CD14-positive monocyte (primary cell): ENCODE measurements around the gene POLR1B. TPM values are rescaled to one million over a fixed set of nuclear protein-coding genes. Genes with fewer than 3 reads are reported as not detected.
A peak's percentile ranks its signal among the peaks of the same experiment; 100 is the strongest.

Experiments
- DNase-seq, 3 donors: peaks; one replicate each; pipeline ENCODE4 v3.0.0-alpha.2; 2011 to 2022
- H2AFZ ChIP-seq: 2 replicates; pipeline ENCODE4 v1.6.0; 2012; ENCODE audit warnings: mild to moderate bottlenecking, low read depth, low read length, inconsistent platforms; ENCODE audit not compliant: insufficient read depth, poor library complexity, severe bottlenecking
- H3K27ac ChIP-seq, 2 donors: 1 replicate in 1 of 2; 2 replicates in 1 of 2; pipeline ENCODE4 v1.5.1; 2012 to 2013; ENCODE audit warnings: low read length in 2 of 2, control low read depth in 1 of 2, inconsistent platforms in 1 of 2, low read depth in 1 of 2, mild to moderate bottlenecking in 1 of 2
- H3K27me3 ChIP-seq, 2 donors: one replicate each; pipeline versions ENCODE4 v1.6.0 to v1.6.1; 2011 to 2013; ENCODE audit warnings: low read length in 2 of 2; ENCODE audit not compliant: control insufficient read depth in 2 of 2, insufficient read depth in 2 of 2
- H3K36me3 ChIP-seq, 2 donors: replicated peaks in 1 of 2; 1 replicate in 1 of 2; 2 replicates in 1 of 2; pipeline versions ENCODE4 v1.5.1 to v1.6.1; 2012 to 2013; ENCODE audit warnings: low read length in 2 of 2, control low read depth in 1 of 2, inconsistent platforms in 1 of 2, mild to moderate bottlenecking in 1 of 2; ENCODE audit not compliant: insufficient read depth in 2 of 2, control insufficient read depth in 1 of 2
- H3K4me1 ChIP-seq, 2 donors: 1 replicate in 1 of 2; 2 replicates in 1 of 2; pipeline versions ENCODE4 v1.5.1 to v1.6.1; 2012 to 2013; ENCODE audit warnings: low read length in 2 of 2, control low read depth in 1 of 2, inconsistent platforms in 1 of 2, mild to moderate bottlenecking in 1 of 2, moderate library complexity in 1 of 2; ENCODE audit not compliant: insufficient read depth in 2 of 2, control insufficient read depth in 1 of 2
- H3K4me2 ChIP-seq: replicated peaks from 2 replicates; pipeline ENCODE3; 2012; ENCODE audit warnings: low read length, moderate library complexity, mild to moderate bottlenecking; ENCODE audit not compliant: poor library complexity, severe bottlenecking; ENCODE audit errors: extremely low read depth
- H3K4me3 ChIP-seq, 3 experiments: fragments of 200-600 bp in 1 of 3; sonication (generic) in 1 of 3; replicated peaks in 1 of 3; 1 replicate in 2 of 3; 2 replicates in 1 of 3; pipeline ENCODE4 v1.5.1; 2011 to 2013; ENCODE audit warnings: low read length in 3 of 3, mild to moderate bottlenecking in 3 of 3, control low read depth in 2 of 3, low read depth in 2 of 3, inconsistent platforms in 1 of 3, moderate library complexity in 1 of 3
- H3K79me2 ChIP-seq: 2 replicates; pipeline ENCODE4 v1.6.0; 2012; ENCODE audit warnings: mild to moderate bottlenecking, control low read depth, inconsistent platforms, low read length, moderate library complexity; ENCODE audit not compliant: insufficient read depth
- H3K9ac ChIP-seq: 2 replicates; pipeline ENCODE4 v1.6.0; 2017; ENCODE audit warnings: low read length, mild to moderate bottlenecking; ENCODE audit not compliant: insufficient read depth, poor library complexity, severe bottlenecking
- H3K9me3 ChIP-seq, 2 donors: replicated peaks in 1 of 2; 1 replicate in 1 of 2; 2 replicates in 1 of 2; pipeline versions ENCODE4 v1.5.1 to v1.6.1; 2012 to 2013; ENCODE audit warnings: low read length in 2 of 2, control low read depth in 1 of 2; ENCODE audit not compliant: control insufficient read depth in 1 of 2, insufficient read depth in 1 of 2
- H4K20me1 ChIP-seq: 2 replicates; pipeline ENCODE4 v1.6.0; 2012; ENCODE audit warnings: mild to moderate bottlenecking, low read length, control low read depth, moderate library complexity; ENCODE audit not compliant: insufficient read depth
- H3K27ac Mint-ChIP-seq, 7 donors: one replicate each; pipeline ENCODE4 v1.8.0; 2020; ENCODE audit warnings: mild to moderate bottlenecking in 7 of 7, mixed read lengths in 7 of 7, moderate library complexity in 6 of 7, inconsistent platforms in 2 of 7
- H3K27me3 Mint-ChIP-seq, 3 donors: one replicate each; pipeline ENCODE4 v1.8.0; 2021 to 2022; ENCODE audit warnings: low read depth in 3 of 3, mild to moderate bottlenecking in 3 of 3, mixed read lengths in 3 of 3, moderate library complexity in 3 of 3, inconsistent platforms in 1 of 3
- H3K36me3 Mint-ChIP-seq, 2 donors: one replicate each; pipeline ENCODE4 v1.8.0; 2020; ENCODE audit warnings: mixed read lengths in 2 of 2, inconsistent platforms in 1 of 2, mild to moderate bottlenecking in 1 of 2
- H3K4me1 Mint-ChIP-seq: one replicate; pipeline ENCODE4 v1.8.0; 2020; ENCODE audit warnings: mild to moderate bottlenecking, mixed read lengths
- H3K4me3 Mint-ChIP-seq, 2 donors: one replicate each; pipeline ENCODE4 v1.8.0; 2020; ENCODE audit warnings: mild to moderate bottlenecking in 2 of 2, mixed read lengths in 2 of 2, moderate library complexity in 1 of 2
- H3K9me3 Mint-ChIP-seq, 7 donors: one replicate each; pipeline ENCODE4 v1.8.0; 2020 to 2022; ENCODE audit warnings: mixed read lengths in 7 of 7, mild to moderate bottlenecking in 6 of 7, moderate library complexity in 6 of 7, inconsistent platforms in 2 of 7
- WGBS: methylation state at CpG from one replicate; pipeline ENCODE4 v1.1.5; 2013; ENCODE audit warnings: missing lambda C conversion rate; ENCODE audit not compliant: insufficient coverage; 5-methylcytosine and 5-hydroxymethylcytosine counted together
- intact Hi-C, 2 donors: fragments of 100-400 bp; cut with micrococcal nuclease; formaldehyde crosslinking; loops; one replicate each; pipeline versions ENCODE4 v1.15.0 to v1.15.1; 2023
- polyA plus RNA-seq, 3 donors: library from polyadenylated mRNA; depleted of rRNA in 1 of 3; unstranded in 2 of 3; stranded (reverse) in 1 of 3; fragments of 300-500 nt in 2 of 3; fragments of >200 nt in 1 of 3; fragmentation: Illumina TruSeq in 2 of 3; gene quantifications; 1 replicate in 2 of 3; 2 replicates in 1 of 3; pipeline ENCODE4 v1.2.3, GENCODE V29; 2012 to 2021
- TF ChIP-seq, protein P1 (sequence below): fragments of 200-600 bp; IDR thresholded peaks from one replicate; pipeline ENCODE4 v1.8.0; 2022; ENCODE audit warnings: antibody characterized with exemption, mild to moderate bottlenecking

POLR1B gene
- polyA plus RNA-seq, 3 donors, result 5.2 to 6.3 (median 5.3) TPM

DNA sequence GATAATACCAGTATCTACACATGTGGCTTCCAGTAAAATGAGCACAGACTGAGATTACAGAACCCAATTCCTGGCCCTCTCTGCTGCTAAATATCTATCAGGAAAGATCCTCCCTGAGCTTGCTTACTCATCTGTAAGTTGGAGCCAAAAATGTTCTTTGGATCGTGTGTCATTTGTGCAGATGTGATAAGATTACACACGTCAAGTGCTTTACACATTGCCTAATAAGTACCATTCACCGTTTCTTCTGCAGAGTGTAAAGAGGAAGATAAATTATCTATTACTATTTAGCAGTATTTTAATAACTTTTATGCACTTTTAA is 80.2 kb downstream of the POLR1B start:
- Histone ChIP-seq H4K20me1 (no peaks in the 10 kb centered on the region), H3K4me1 (peaks cover 53 to 67% of the 10 kb centered on the region in 2 donors), H3K27ac (peak overlapping the region in 1 of 2 donors; percentile 59), H3K27me3 (no peaks in the 10 kb centered on the region), H3K9me3 (no peaks in the 10 kb centered on the region), H3K9ac (no peak overlapping the region), H3K4me3 (peak overlapping the region in 1 of 3 experiments; percentile 4), H3K4me2 (no peak overlapping the region), H3K79me2 (no peaks in the 10 kb centered on the region), H3K36me3 (no peaks in the 10 kb centered on the region), H2AFZ (no peak overlapping the region)
- peaks cover 57% of the 10 kb centered on the region for H3K4me1 Mint-ChIP-seq
- no CpG with 5 or more reads among the region's 3 CpGs for WGBS
- intact Hi-C loops, result no loop called here
- peak overlapping the region in 4 of 7 donors; percentile 5 to 48 (median 29) for H3K27ac Mint-ChIP-seq
- TF ChIP-seq, protein P1, sequence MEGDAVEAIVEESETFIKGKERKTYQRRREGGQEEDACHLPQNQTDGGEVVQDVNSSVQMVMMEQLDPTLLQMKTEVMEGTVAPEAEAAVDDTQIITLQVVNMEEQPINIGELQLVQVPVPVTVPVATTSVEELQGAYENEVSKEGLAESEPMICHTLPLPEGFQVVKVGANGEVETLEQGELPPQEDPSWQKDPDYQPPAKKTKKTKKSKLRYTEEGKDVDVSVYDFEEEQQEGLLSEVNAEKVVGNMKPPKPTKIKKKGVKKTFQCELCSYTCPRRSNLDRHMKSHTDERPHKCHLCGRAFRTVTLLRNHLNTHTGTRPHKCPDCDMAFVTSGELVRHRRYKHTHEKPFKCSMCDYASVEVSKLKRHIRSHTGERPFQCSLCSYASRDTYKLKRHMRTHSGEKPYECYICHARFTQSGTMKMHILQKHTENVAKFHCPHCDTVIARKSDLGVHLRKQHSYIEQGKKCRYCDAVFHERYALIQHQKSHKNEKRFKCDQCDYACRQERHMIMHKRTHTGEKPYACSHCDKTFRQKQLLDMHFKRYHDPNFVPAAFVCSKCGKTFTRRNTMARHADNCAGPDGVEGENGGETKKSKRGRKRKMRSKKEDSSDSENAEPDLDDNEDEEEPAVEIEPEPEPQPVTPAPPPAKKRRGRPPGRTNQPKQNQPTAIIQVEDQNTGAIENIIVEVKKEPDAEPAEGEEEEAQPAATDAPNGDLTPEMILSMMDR, result no peak
- H3K9me3 Mint-ChIP-seq, result peaks cover 0 to 2% (median 0%) of the 10 kb centered on the region in 7 donors
- H3K27me3 Mint-ChIP-seq, result no peaks in the 10 kb centered on the region
- DNase-seq, result peak; percentile 58 to 78 (median 75)
- H3K36me3 Mint-ChIP-seq, result no peaks in the 10 kb centered on the region
- H3K4me3 Mint-ChIP-seq, result no peak overlapping the region

DNA sequence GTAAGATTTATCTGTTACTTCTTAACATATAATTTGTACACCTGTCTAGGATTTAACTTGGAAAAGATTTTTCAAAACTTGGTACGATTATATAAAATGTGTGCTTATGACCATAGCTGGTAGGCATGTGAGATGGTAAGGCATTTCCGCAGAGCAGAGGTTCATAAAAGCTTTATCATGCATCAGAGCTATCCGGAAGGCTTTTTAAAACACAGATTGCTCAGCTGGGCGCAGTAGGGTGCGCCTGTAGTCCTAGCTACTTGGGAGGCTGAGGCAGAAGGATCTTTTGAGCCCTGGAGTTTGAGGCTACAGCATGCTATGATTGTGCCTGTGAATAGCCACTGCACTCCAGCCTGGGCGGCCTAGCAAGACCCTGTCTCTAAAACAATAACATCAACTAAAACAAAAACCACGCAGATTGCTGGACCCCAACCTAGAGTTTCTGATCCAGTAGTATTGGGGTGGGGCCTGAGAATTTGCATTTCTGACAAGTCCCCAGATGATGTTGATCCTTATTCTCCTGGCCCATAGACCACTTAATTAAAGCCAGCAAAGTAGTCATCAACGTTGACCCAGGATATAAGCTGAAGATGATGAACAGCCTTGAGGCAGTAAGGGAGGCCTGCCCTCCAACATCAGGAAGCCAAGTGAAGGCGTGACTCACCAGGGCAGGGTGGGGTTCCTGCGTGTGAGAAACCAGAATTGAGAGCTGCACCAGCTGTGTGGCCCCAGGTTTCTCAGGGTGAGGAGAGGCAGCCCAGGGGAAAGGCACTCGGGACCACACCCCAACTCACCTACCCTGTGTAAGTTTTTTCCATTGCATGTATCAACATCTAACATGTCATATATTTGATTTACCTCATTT is 81.9 kb downstream of the POLR1B start:
- H3K4me1 ChIP-seq, result peaks cover 58 to 68% of the 10 kb centered on the region in 2 donors
- peak; percentile 87 to 92 (median 90) for DNase-seq
- Mint-ChIP-seq H3K27me3 (peaks cover 0 to 1% (median 0%) of the 10 kb centered on the region in 3 donors), H3K9me3 (peaks cover 0 to 2% (median 0%) of the 10 kb centered on the region in 7 donors), H3K4me3 (no peak overlapping the region), H3K27ac (peak overlapping the region; percentile 79 to 94 (median 90)), H3K36me3 (no peaks in the 10 kb centered on the region), H3K4me1 (peaks cover 63% of the 10 kb centered on the region)
- TF ChIP-seq, protein P1, result no peak
- 50% methylated on average over 2 of the region's 11 CpGs for WGBS
- no peaks in the 10 kb centered on the region for H3K27me3 ChIP-seq
- H3K79me2 ChIP-seq, result no peaks in the 10 kb centered on the region
- H3K27ac ChIP-seq, result peak overlapping the region; percentile 54 to 89
- no peak overlapping the region for H3K9ac ChIP-seq
- no peaks in the 10 kb centered on the region for H3K36me3 ChIP-seq
- H2AFZ ChIP-seq, result no peak overlapping the region
- intact Hi-C loops, result loop anchor here in 1 of 2 donors (2.0 kb wide), 1 partner anchor 21 kb away; the partner anchor contains the start of gene SLC20A1
- H3K4me2 ChIP-seq, result peak overlapping the region; percentile 35
- H3K9me3 ChIP-seq, result no peaks in the 10 kb centered on the region
- no peaks in the 10 kb centered on the region for H4K20me1 ChIP-seq
- H3K4me3 ChIP-seq, result peak overlapping the region in 1 of 3 experiments; percentile 1
